Naive thymus-derived CD8-positive, alpha-beta T cell (primary cell): ENCODE data around the gene ZNF385D. TPM values are rescaled to one million over a fixed set of nuclear protein-coding genes. Genes with fewer than 3 reads are reported as not detected.

Experiments used
- ATAC-seq, 2 donors: fragments of 150-1000 bp; cut with Tn5 transposase in 1 of 2; sonication (Bioruptor Pico), chemical (Tn5 transposase) in 1 of 2; 1 replicate in 1 of 2; 2 replicates in 1 of 2; pipeline ENCODE4 v1.10.0; 2021; ENCODE audit warnings: mild to moderate bottlenecking in 2 of 2, moderate library complexity in 2 of 2
- POLR2A ChIA-PET: fragments of 350-600 bp; sonication (Branson Sonifier 250); formaldehyde crosslinking; loops from one replicate; lab custom pipeline; 2021; ENCODE audit warnings: antibody characterized with exemption; lab: Charles Lee
- DNase-seq, 10 donors: peaks; one replicate each; pipeline versions ENCODE4 v3.0.0 to v3.0.0-alpha.2; 2020 to 2022
- H3K27ac Mint-ChIP-seq, 10 donors: one replicate each; pipeline ENCODE4 v1.8.0; 2020 to 2022; ENCODE audit warnings: mild to moderate bottlenecking in 10 of 10, mixed read lengths in 10 of 10, moderate library complexity in 4 of 10, inconsistent platforms in 1 of 10
- H3K27me3 Mint-ChIP-seq, 5 donors: one replicate each; pipeline ENCODE4 v1.8.0; 2021 to 2022; ENCODE audit warnings: mixed read lengths in 5 of 5
- H3K36me3 Mint-ChIP-seq, 3 donors: one replicate each; pipeline ENCODE4 v1.8.0; 2020 to 2022; ENCODE audit warnings: mixed read lengths in 3 of 3, mild to moderate bottlenecking in 2 of 3, inconsistent platforms in 1 of 3
- H3K4me1 Mint-ChIP-seq, 4 donors: one replicate each; pipeline ENCODE4 v1.8.0; 2021 to 2022; ENCODE audit warnings: mixed read lengths in 4 of 4
- H3K4me3 Mint-ChIP-seq, 10 donors: one replicate each; pipeline ENCODE4 v1.8.0; 2020 to 2022; ENCODE audit warnings: mild to moderate bottlenecking in 10 of 10, mixed read lengths in 10 of 10, moderate library complexity in 6 of 10, inconsistent platforms in 1 of 10
- H3K9me3 Mint-ChIP-seq, 9 donors: one replicate each; pipeline ENCODE4 v1.8.0; 2020 to 2022; ENCODE audit warnings: mixed read lengths in 9 of 9, mild to moderate bottlenecking in 3 of 9, inconsistent platforms in 1 of 9, moderate library complexity in 1 of 9
- polyA plus RNA-seq, 3 donors: library from polyadenylated mRNA; unstranded; fragments of 300-500 nt; fragmentation: Illumina TruSeq; gene quantifications; one replicate each; pipeline ENCODE4 v1.2.3, GENCODE V29; 2021
- total RNA-seq, 8 experiments: library from RNA in 2 of 8; stranded (reverse) in 2 of 8; gene quantifications; one replicate each; pipeline ENCODE4 v1.2.3 and lab custom pipeline; 2021 to 2026

ZNF385D gene
- total and polyA plus RNA-seq, 5 experiments from 2014 or later, result not detected

- no peaks in the 10 kb centered on the region for H3K4me1 Mint-ChIP-seq
- POLR2A ChIA-PET, result no interaction called here
- ATAC-seq, result no peak
- no peak overlapping the region for H3K4me3 Mint-ChIP-seq
- H3K27me3 Mint-ChIP-seq, result no peaks in the 10 kb centered on the region
- H3K36me3 Mint-ChIP-seq, result no peaks in the 10 kb centered on the region
- no peak for DNase-seq
- H3K9me3 Mint-ChIP-seq, result peaks cover 2 to 33% (median 7%) of the 10 kb centered on the region in 9 donors
- H3K27ac Mint-ChIP-seq, result no peak overlapping the region
Observed at GRCh38 chr3:21738935-21739702, 11.9 kb downstream of the ZNF385D start.

GRCh38 chr3:21738283-21738682, 12.7 kb downstream of the ZNF385D start:
- H3K4me1 Mint-ChIP-seq, result no peaks in the 10 kb centered on the region
- H3K4me3 Mint-ChIP-seq, result no peak overlapping the region
- DNase-seq (no peak), ATAC-seq (no peak)
- no peaks in the 10 kb centered on the region for H3K36me3 Mint-ChIP-seq
- peaks cover 2 to 33% (median 4%) of the 10 kb centered on the region in 9 donors for H3K9me3 Mint-ChIP-seq
- H3K27me3 Mint-ChIP-seq, result no peaks in the 10 kb centered on the region
- no peak overlapping the region for H3K27ac Mint-ChIP-seq
- POLR2A ChIA-PET, result no interaction called here

- POLR2A ChIA-PET, result no interaction called here
- Mint-ChIP-seq H3K36me3 (no peaks in the 10 kb centered on the region), H3K27ac (no peak overlapping the region), H3K4me3 (no peak overlapping the region), H3K9me3 (peaks cover 0 to 26% (median 6%) of the 10 kb centered on the region in 9 donors), H3K27me3 (no peaks in the 10 kb centered on the region), H3K4me1 (no peaks in the 10 kb centered on the region)
- DNase-seq (no peak), ATAC-seq (no peak)
Observed at GRCh38 chr3:21734746-21735145, 16.3 kb downstream of the ZNF385D start.

- no peaks in the 10 kb centered on the region for H3K36me3 Mint-ChIP-seq
- no peaks in the 10 kb centered on the region for H3K27me3 Mint-ChIP-seq
- H3K27ac Mint-ChIP-seq, result no peak overlapping the region
- DNase-seq (no peak), ATAC-seq (no peak)
- no peak overlapping the region for H3K4me3 Mint-ChIP-seq
- H3K9me3 Mint-ChIP-seq, result peaks cover 5 to 34% (median 12%) of the 10 kb centered on the region in 9 donors
- no peaks in the 10 kb centered on the region for H3K4me1 Mint-ChIP-seq
- POLR2A ChIA-PET, result no interaction called here
Observed at GRCh38 chr3:21729888-21730459, 21.0 kb downstream of the ZNF385D start.

- ATAC-seq (no peak), DNase-seq (no peak)
- H3K4me3 Mint-ChIP-seq, result no peak overlapping the region
- POLR2A ChIA-PET, result no interaction called here
- no peaks in the 10 kb centered on the region for H3K27me3 Mint-ChIP-seq
- no peak overlapping the region for H3K27ac Mint-ChIP-seq
- no peaks in the 10 kb centered on the region for H3K4me1 Mint-ChIP-seq
- H3K36me3 Mint-ChIP-seq, result no peaks in the 10 kb centered on the region
- peaks cover 8 to 38% (median 14%) of the 10 kb centered on the region in 9 donors for H3K9me3 Mint-ChIP-seq
Observed at GRCh38 chr3:21729331-21729730, 21.7 kb downstream of the ZNF385D start.

GRCh38 chr3:21722768-21723167, 28.2 kb downstream of the ZNF385D start:
- DNase-seq (no peak), ATAC-seq (no peak)
- no peak overlapping the region for H3K4me3 Mint-ChIP-seq
- no peaks in the 10 kb centered on the region for H3K27me3 Mint-ChIP-seq
- peaks cover 9 to 51% (median 15%) of the 10 kb centered on the region in 9 donors for H3K9me3 Mint-ChIP-seq
- no peak overlapping the region for H3K27ac Mint-ChIP-seq
- POLR2A ChIA-PET, result no interaction called here
- H3K4me1 Mint-ChIP-seq, result no peaks in the 10 kb centered on the region
- H3K36me3 Mint-ChIP-seq, result peaks cover 0 to 4% (median 0%) of the 10 kb centered on the region in 3 donors

- Mint-ChIP-seq H3K4me3 (no peak overlapping the region), H3K27me3 (no peaks in the 10 kb centered on the region), H3K4me1 (no peaks in the 10 kb centered on the region), H3K27ac (no peak overlapping the region), H3K9me3 (peaks cover 9 to 51% (median 19%) of the 10 kb centered on the region in 9 donors), H3K36me3 (peaks cover 0 to 4% (median 0%) of the 10 kb centered on the region in 3 donors)
- no peak for ATAC-seq
- POLR2A ChIA-PET, result no interaction called here
- DNase-seq, result no peak
Observed at GRCh38 chr3:21722301-21722700, 28.7 kb downstream of the ZNF385D start.

- H3K36me3 Mint-ChIP-seq, result peaks cover 0 to 10% (median 0%) of the 10 kb centered on the region in 3 donors
- no peaks in the 10 kb centered on the region for H3K4me1 Mint-ChIP-seq
- no peaks in the 10 kb centered on the region for H3K27me3 Mint-ChIP-seq
- no peak for ATAC-seq
- POLR2A ChIA-PET, result no interaction called here
- DNase-seq, result no peak
- H3K9me3 Mint-ChIP-seq, result peaks cover 6 to 25% (median 14%) of the 10 kb centered on the region in 9 donors
- H3K4me3 Mint-ChIP-seq, result no peak overlapping the region
- no peak overlapping the region for H3K27ac Mint-ChIP-seq
Observed at GRCh38 chr3:21718943-21719591, 31.9 kb downstream of the ZNF385D start.

- no peak overlapping the region for H3K4me3 Mint-ChIP-seq
- ATAC-seq, result no peak
- POLR2A ChIA-PET, result no interaction called here
- peaks cover 0 to 10% (median 0%) of the 10 kb centered on the region in 3 donors for H3K36me3 Mint-ChIP-seq
- no peaks in the 10 kb centered on the region for H3K4me1 Mint-ChIP-seq
- no peak for DNase-seq
- peaks cover 3 to 25% (median 12%) of the 10 kb centered on the region in 9 donors for H3K9me3 Mint-ChIP-seq
- no peak overlapping the region for H3K27ac Mint-ChIP-seq
- no peaks in the 10 kb centered on the region for H3K27me3 Mint-ChIP-seq
Observed at GRCh38 chr3:21718161-21718765, 32.7 kb downstream of the ZNF385D start.

- POLR2A ChIA-PET, result no interaction called here
- Mint-ChIP-seq H3K4me1 (no peaks in the 10 kb centered on the region), H3K4me3 (no peak overlapping the region), H3K27ac (no peak overlapping the region), H3K36me3 (peaks cover 0 to 5% (median 0%) of the 10 kb centered on the region in 3 donors), H3K9me3 (peaks cover 0 to 17% (median 8%) of the 10 kb centered on the region in 9 donors), H3K27me3 (no peaks in the 10 kb centered on the region)
- DNase-seq, result no peak
- ATAC-seq, result no peak
Observed at GRCh38 chr3:21715662-21716061, 35.3 kb downstream of the ZNF385D start.

GRCh38 chr3:21705769-21706168, 45.2 kb downstream of the ZNF385D start:
- DNase-seq (no peak), ATAC-seq (no peak)
- no peaks in the 10 kb centered on the region for H3K27me3 Mint-ChIP-seq
- H3K36me3 Mint-ChIP-seq, result peaks cover 0 to 5% (median 0%) of the 10 kb centered on the region in 3 donors
- POLR2A ChIA-PET, result no interaction called here
- H3K4me1 Mint-ChIP-seq, result no peaks in the 10 kb centered on the region
- peaks cover 0 to 20% (median 4%) of the 10 kb centered on the region in 9 donors for H3K9me3 Mint-ChIP-seq
- H3K27ac Mint-ChIP-seq, result no peak overlapping the region
- H3K4me3 Mint-ChIP-seq, result no peak overlapping the region

- H3K4me1 Mint-ChIP-seq, result no peaks in the 10 kb centered on the region
- peaks cover 0 to 5% (median 0%) of the 10 kb centered on the region in 3 donors for H3K36me3 Mint-ChIP-seq
- POLR2A ChIA-PET, result no interaction called here
- no peaks in the 10 kb centered on the region for H3K27me3 Mint-ChIP-seq
- DNase-seq, result no peak
- no peak overlapping the region for H3K27ac Mint-ChIP-seq
- peaks cover 0 to 20% (median 6%) of the 10 kb centered on the region in 9 donors for H3K9me3 Mint-ChIP-seq
- no peak overlapping the region for H3K4me3 Mint-ChIP-seq
- no peak for ATAC-seq
Observed at GRCh38 chr3:21704796-21705195, 46.2 kb downstream of the ZNF385D start.

- H3K27me3 Mint-ChIP-seq, result no peaks in the 10 kb centered on the region
- ATAC-seq (no peak), DNase-seq (no peak)
- no peak overlapping the region for H3K4me3 Mint-ChIP-seq
- peaks cover 0 to 20% (median 8%) of the 10 kb centered on the region in 9 donors for H3K9me3 Mint-ChIP-seq
- H3K36me3 Mint-ChIP-seq, result peaks cover 0 to 5% (median 0%) of the 10 kb centered on the region in 3 donors
- H3K27ac Mint-ChIP-seq, result no peak overlapping the region
- H3K4me1 Mint-ChIP-seq, result no peaks in the 10 kb centered on the region
- POLR2A ChIA-PET, result no interaction called here
Observed at GRCh38 chr3:21703291-21703690, 47.7 kb downstream of the ZNF385D start.
